Neural cell (in vitro differentiated cells): ENCODE data around the gene C1orf198.
A peak's percentile ranks its signal among the peaks of the same experiment; 100 is the strongest.

Experiments
- EP300 ChIP-seq: fragments of 450-650 bp; conservative IDR thresholded peaks from 2 replicates; pipeline ENCODE4 v1.6.1; 2014; ENCODE audit warnings: antibody characterized with exemption, mild to moderate bottlenecking, moderate library complexity; ENCODE audit not compliant: poor library complexity, severe bottlenecking
- EZH2 ChIP-seq: fragments of 200-600, 300-800 bp; shearing (Covaris generic), sonication (generic); IDR thresholded peaks from 2 replicates; pipeline ENCODE4 v1.6.1; 2014; ENCODE audit warnings: antibody characterized with exemption, low read length, borderline replicate concordance, mild to moderate bottlenecking; ENCODE audit not compliant: insufficient read depth, poor library complexity, severe bottlenecking
- MXI1 ChIP-seq: fragments of 450-650 bp; conservative IDR thresholded peaks from 2 replicates; pipeline ENCODE4 v1.6.1; 2014; ENCODE audit warnings: antibody characterized with exemption, mild to moderate bottlenecking; ENCODE audit not compliant: poor library complexity, severe bottlenecking
- POLR2AphosphoS5 ChIP-seq: IDR thresholded peaks from 2 replicates; pipeline ENCODE4 v1.6.1; 2012
- RAD21 ChIP-seq: fragments of 450-650 bp; conservative IDR thresholded peaks from 2 replicates; pipeline ENCODE4 v1.6.1; 2014; ENCODE audit warnings: antibody characterized with exemption, mild to moderate bottlenecking, moderate library complexity
- SMC3 ChIP-seq: fragments of 450-650 bp; conservative IDR thresholded peaks from 2 replicates; pipeline ENCODE4 v1.6.1; 2014; ENCODE audit warnings: antibody characterized with exemption, mild to moderate bottlenecking, moderate library complexity; ENCODE audit not compliant: poor library complexity
- TAF1 ChIP-seq: IDR thresholded peaks from 2 replicates; pipeline ENCODE4 v1.6.1; 2012; ENCODE audit warnings: low read depth
- TF ChIP-seq, protein P1 (sequence below): fragments of 450-650 bp; IDR thresholded peaks from 2 replicates; pipeline ENCODE4 v1.5.1; 2014; ENCODE audit warnings: antibody characterized with exemption, mild to moderate bottlenecking, moderate library complexity; ENCODE audit not compliant: poor library complexity, severe bottlenecking
- TF ChIP-seq, protein P2 (sequence below): IDR thresholded peaks from 2 replicates; pipeline ENCODE4 v1.6.1; 2012; ENCODE audit warnings: borderline replicate concordance

DNA sequence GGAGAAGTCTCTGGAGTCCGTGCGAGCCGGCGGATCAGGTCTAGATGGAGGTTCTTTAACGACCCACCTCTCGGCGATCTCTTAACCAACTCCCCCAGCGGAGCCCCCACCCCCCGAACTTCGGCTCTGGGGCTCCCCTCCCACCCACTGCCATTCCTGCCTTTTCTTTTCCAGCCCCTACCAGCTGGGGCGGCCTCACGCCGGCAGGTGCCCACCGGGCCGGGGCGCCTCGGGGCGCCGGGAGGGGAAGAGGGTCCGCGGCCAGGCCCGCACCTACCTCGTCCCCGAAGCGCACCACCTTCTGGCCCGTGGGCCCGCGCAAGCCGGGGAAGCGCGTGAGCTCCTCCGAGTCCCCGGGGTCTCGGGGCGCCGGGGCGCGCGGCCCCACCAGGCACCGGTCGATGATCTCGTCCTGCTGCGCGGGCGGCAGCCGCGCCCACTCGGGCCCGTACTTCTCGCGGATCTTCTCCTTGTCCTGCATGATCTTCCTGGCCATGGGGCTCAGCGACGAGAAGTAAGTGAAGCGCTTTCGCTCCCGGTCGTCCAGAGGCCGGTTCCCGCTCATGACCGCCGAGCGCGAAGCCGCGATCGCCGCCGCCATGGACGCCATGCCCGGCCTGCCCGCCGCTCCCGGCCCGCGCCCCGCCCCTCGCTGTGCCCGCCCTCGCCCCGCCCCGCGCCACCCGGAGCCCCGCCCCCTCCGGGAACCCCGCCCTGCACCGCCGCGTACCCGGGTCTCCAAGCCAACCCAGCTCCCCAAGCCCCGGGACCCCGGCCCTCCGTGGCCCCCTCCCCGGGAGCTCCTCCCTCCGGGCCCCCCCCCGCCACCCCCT, at the start of gene C1orf198:
- TF ChIP-seq, protein P1, sequence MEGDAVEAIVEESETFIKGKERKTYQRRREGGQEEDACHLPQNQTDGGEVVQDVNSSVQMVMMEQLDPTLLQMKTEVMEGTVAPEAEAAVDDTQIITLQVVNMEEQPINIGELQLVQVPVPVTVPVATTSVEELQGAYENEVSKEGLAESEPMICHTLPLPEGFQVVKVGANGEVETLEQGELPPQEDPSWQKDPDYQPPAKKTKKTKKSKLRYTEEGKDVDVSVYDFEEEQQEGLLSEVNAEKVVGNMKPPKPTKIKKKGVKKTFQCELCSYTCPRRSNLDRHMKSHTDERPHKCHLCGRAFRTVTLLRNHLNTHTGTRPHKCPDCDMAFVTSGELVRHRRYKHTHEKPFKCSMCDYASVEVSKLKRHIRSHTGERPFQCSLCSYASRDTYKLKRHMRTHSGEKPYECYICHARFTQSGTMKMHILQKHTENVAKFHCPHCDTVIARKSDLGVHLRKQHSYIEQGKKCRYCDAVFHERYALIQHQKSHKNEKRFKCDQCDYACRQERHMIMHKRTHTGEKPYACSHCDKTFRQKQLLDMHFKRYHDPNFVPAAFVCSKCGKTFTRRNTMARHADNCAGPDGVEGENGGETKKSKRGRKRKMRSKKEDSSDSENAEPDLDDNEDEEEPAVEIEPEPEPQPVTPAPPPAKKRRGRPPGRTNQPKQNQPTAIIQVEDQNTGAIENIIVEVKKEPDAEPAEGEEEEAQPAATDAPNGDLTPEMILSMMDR: peak; percentile 25
- TF ChIP-seq POLR2AphosphoS5 (peak; percentile 79), EZH2 (no peak), MXI1 (peak; percentile 51), SMC3 (peak; percentile 33), EP300 (no peak), RAD21 (peak; percentile 21), TAF1 (no peak)
- TF ChIP-seq, protein P2, sequence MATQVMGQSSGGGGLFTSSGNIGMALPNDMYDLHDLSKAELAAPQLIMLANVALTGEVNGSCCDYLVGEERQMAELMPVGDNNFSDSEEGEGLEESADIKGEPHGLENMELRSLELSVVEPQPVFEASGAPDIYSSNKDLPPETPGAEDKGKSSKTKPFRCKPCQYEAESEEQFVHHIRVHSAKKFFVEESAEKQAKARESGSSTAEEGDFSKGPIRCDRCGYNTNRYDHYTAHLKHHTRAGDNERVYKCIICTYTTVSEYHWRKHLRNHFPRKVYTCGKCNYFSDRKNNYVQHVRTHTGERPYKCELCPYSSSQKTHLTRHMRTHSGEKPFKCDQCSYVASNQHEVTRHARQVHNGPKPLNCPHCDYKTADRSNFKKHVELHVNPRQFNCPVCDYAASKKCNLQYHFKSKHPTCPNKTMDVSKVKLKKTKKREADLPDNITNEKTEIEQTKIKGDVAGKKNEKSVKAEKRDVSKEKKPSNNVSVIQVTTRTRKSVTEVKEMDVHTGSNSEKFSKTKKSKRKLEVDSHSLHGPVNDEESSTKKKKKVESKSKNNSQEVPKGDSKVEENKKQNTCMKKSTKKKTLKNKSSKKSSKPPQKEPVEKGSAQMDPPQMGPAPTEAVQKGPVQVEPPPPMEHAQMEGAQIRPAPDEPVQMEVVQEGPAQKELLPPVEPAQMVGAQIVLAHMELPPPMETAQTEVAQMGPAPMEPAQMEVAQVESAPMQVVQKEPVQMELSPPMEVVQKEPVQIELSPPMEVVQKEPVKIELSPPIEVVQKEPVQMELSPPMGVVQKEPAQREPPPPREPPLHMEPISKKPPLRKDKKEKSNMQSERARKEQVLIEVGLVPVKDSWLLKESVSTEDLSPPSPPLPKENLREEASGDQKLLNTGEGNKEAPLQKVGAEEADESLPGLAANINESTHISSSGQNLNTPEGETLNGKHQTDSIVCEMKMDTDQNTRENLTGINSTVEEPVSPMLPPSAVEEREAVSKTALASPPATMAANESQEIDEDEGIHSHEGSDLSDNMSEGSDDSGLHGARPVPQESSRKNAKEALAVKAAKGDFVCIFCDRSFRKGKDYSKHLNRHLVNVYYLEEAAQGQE: no peak
